Activated T-helper 1 cell treated with anti-CD3 and anti-CD28 coated beads, Interleukin-2, amount 50 U/mL, for 16 hours (primary cell): ENCODE measurements around the gene CHCHD3.

Experiments
- DNase-seq, 2 donors: peaks; one replicate each; pipeline ENCODE4 v3.0.0-alpha.2; 2020; ENCODE audit warnings: low read depth in 1 of 2, low spot score in 1 of 2

CHCHD3 gene

GRCh38 chr7:132752431-132752830, 329.5 kb downstream of the CHCHD3 start:
- no peak for DNase-seq

GRCh38 chr7:132751244-132751647, 330.6 kb downstream of the CHCHD3 start:
- no peak for DNase-seq

- no peak for DNase-seq
Measured at GRCh38 chr7:132750530-132751217, 331.2 kb downstream of the CHCHD3 start.

GRCh38 chr7:132750096-132750495, 331.8 kb downstream of the CHCHD3 start:
- no peak for DNase-seq

GRCh38 chr7:132745510-132745909, 336.4 kb downstream of the CHCHD3 start:
- no peak for DNase-seq

GRCh38 chr7:132743974-132744373, 337.9 kb downstream of the CHCHD3 start:
- no peak for DNase-seq

GRCh38 chr7:132742189-132742612, 339.7 kb downstream of the CHCHD3 start:
- no peak for DNase-seq

GRCh38 chr7:132740176-132740575, 341.7 kb downstream of the CHCHD3 start:
- no peak for DNase-seq

GRCh38 chr7:132739271-132739955, 342.5 kb downstream of the CHCHD3 start:
- DNase-seq = no peak

- DNase-seq = no peak
Measured at GRCh38 chr7:132738254-132738653, 343.6 kb downstream of the CHCHD3 start.

- DNase-seq = no peak
Measured at GRCh38 chr7:132735476-132735875, 346.4 kb downstream of the CHCHD3 start.
